Measurements from ENCODE around the gene HPGDS. TPM values are rescaled to one million over a fixed set of nuclear protein-coding genes. Genes with fewer than 3 reads are reported as not detected.

The HPGDS gene
- polyA plus RNA-seq, 1 donor from 2014 or later = not detected

GRCh38 chr4:94336303-94336702 lies 6.3 kb downstream of the HPGDS start:
- Histone ChIP-seq H2AFZ (ENCODE audit: low read depth, low read length) (no peak overlapping the region), H4K20me1 (ENCODE audit: insufficient read depth) (no peaks in the 10 kb centered on the region), H3F3A (ENCODE audit: insufficient read depth, low read length, poor library complexity, severe bottlenecking) (no peaks in the 10 kb centered on the region), H3K9me3 (ENCODE audit: low read length) (no peaks in the 10 kb centered on the region), H3K27ac (ENCODE audit: low read length) (no peak overlapping the region), H3K4me2 (ENCODE audit: low read length) (no peak overlapping the region), H3K9me2 (ENCODE audit: insufficient read depth, low read length) (no peaks in the 10 kb centered on the region), H3K36me3 (ENCODE audit: insufficient read depth, low read length) (no peaks in the 10 kb centered on the region), H3K79me2 (replicated peaks; ENCODE audit: insufficient read depth, low read length) (no peaks in the 10 kb centered on the region), H3K27me3 (ENCODE audit: insufficient read depth, low read depth, low read length) (no peaks in the 10 kb centered on the region), H3K4me3 (ENCODE audit: low read length) (no peak overlapping the region), H3K9ac (ENCODE audit: low read length) (no peak overlapping the region)
- no peak for TF ChIP-seq REST (IDR thresholded peaks at IDR 0.05; ENCODE audit: borderline replicate concordance)

- Histone ChIP-seq H4K20me1 (ENCODE audit: insufficient read depth) (no peaks in the 10 kb centered on the region), H3K27ac (ENCODE audit: low read length) (no peak overlapping the region), H3K79me2 (replicated peaks; ENCODE audit: insufficient read depth, low read length) (no peaks in the 10 kb centered on the region), H3K36me3 (ENCODE audit: insufficient read depth, low read length) (no peaks in the 10 kb centered on the region), H3K4me2 (ENCODE audit: low read length) (no peak overlapping the region), H3K9ac (ENCODE audit: low read length) (no peak overlapping the region), H3K9me3 (ENCODE audit: low read length) (no peaks in the 10 kb centered on the region), H3K9me2 (ENCODE audit: insufficient read depth, low read length) (no peaks in the 10 kb centered on the region), H2AFZ (ENCODE audit: low read depth, low read length) (no peak overlapping the region), H3K27me3 (ENCODE audit: insufficient read depth, low read depth, low read length) (no peaks in the 10 kb centered on the region), H3F3A (ENCODE audit: insufficient read depth, low read length, poor library complexity, severe bottlenecking) (no peaks in the 10 kb centered on the region), H3K4me3 (ENCODE audit: low read length) (no peak overlapping the region)
- TF ChIP-seq EZH2 (IDR thresholded peaks at IDR 0.05; ENCODE audit: borderline replicate concordance, insufficient read depth, low read length, poor library complexity, severe bottlenecking) (no peak), REST (IDR thresholded peaks at IDR 0.05; ENCODE audit: borderline replicate concordance) (no peak), EP300 (conservative IDR thresholded peaks at IDR 0.05; ENCODE audit: poor library complexity, severe bottlenecking) (no peak), RAD21 (conservative IDR thresholded peaks at IDR 0.05) (no peak), CTCF (IDR thresholded peaks at IDR 0.05; ENCODE audit: poor library complexity, severe bottlenecking) (no peak), TAF1 (IDR thresholded peaks at IDR 0.05; ENCODE audit: low read depth) (no peak), MXI1 (conservative IDR thresholded peaks at IDR 0.05; ENCODE audit: poor library complexity, severe bottlenecking) (no peak), POLR2AphosphoS5 (IDR thresholded peaks at IDR 0.05) (no peak), SMC3 (conservative IDR thresholded peaks at IDR 0.05; ENCODE audit: poor library complexity) (no peak)
These were observed 7.7 kb downstream of the HPGDS start for GRCh38 chr4:94334962-94335361.
